Kidney glomerular epithelial cell (primary cell): ENCODE results near the gene SST.

Experiments used
- DNase-seq: peaks from one replicate; lab custom pipeline; 2025; lab: John Stamatoyannopoulos, UW

The SST gene

GRCh38 chr3:187629711-187630110 lies 40.5 kb downstream of the SST start:
- no peak for DNase-seq

GRCh38 chr3:187628169-187628568 lies 42.0 kb downstream of the SST start:
- DNase-seq: no peak

DNA sequence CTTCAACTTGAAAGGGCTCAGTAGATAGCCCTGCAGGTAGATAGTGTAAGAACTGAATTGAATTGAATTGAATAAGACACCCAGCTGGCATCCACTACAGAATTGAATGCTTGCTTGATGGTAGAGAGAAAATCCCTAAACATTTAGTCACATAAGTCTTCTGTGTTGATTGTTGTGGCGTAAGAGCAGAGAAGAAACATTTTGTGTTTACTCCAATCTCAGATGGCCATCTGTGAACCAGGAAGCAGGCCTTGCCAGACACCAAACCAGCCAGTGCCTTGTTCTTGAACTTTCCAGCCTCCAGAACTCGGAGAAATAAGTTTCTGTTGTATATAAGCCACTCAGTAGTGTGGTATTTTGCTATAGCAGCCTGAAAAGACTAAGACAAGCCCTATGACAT lies 43.6 kb downstream of the SST start:
- DNase-seq: no peak

GRCh38 chr3:187624588-187624987 lies 45.6 kb downstream of the SST start:
- DNase-seq: peak; percentile 3

GRCh38 chr3:187623285-187623814 lies 46.8 kb downstream of the SST start:
- DNase-seq: no peak

DNA sequence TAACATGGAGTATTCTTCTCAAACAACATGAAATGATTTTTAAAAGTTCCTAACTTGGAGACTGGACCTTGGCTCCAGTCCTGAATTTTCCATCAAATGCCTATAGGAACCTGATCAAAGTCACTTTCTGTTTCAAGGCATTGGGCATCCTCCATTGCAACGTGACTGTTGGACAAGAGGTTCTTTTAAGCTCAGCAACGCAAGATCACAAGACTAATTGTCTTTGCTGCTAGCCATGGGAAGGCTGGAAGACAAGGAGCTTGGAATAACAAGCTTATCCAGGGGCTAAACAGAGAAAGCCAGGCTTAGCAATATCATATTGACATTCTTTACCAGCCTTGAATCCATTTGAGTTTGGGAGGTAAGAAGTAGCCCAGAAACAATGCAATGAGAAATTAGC lies 48.3 kb downstream of the SST start:
- DNase-seq: no peak

DNA sequence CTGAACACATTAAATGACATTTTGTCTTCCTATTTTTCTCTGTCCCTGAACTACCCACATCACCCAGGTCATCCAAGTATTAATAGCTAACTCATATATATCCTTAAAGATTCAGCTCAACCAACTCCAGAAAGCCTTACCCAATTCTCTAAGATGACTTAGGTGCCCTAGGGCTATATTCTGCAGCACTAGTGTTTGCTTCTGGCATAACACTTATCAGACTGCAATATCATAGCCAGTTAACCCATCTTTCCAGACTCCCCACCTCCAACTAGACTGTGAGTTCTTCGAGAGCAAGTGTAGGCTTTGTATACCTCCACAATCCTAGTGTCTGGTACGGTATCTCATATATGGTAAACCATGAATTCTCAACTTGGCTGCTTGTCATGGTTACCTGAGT lies 50.7 kb downstream of the SST start:
- DNase-seq: no peak
